ENCODE results near the gene ADI1.
"Not testable (repeated sequence)": the region's sequence is repeated elsewhere in the genome, so short reads cannot be mapped to it uniquely, and the experiment has no call there.

Gene ADI1

GRCh38 chr2:3493615-3494007, 25.7 kb downstream of the ADI1 start:
- no peak for DNase-seq (ENCODE audit: low read depth)

GRCh38 chr2:3492951-3493614, 26.2 kb downstream of the ADI1 start:
- DNase-seq (ENCODE audit: low read depth): peak; percentile 33

- not testable (repeated sequence) for DNase-seq (ENCODE audit: low read depth)
These were observed 26.9 kb downstream of the ADI1 start for GRCh38 chr2:3492475-3492787.

- no peak for DNase-seq (ENCODE audit: low read depth)
These were observed 27.4 kb downstream of the ADI1 start for GRCh38 chr2:3491716-3492474.

- DNase-seq (ENCODE audit: low read depth): no peak
These were observed 28.0 kb downstream of the ADI1 start for GRCh38 chr2:3491306-3491705.

- DNase-seq (ENCODE audit: low read depth): no peak
These were observed 28.9 kb downstream of the ADI1 start for GRCh38 chr2:3490191-3491170.

GRCh38 chr2:3489764-3490115, 29.6 kb downstream of the ADI1 start:
- no peak for DNase-seq (ENCODE audit: low read depth)

- DNase-seq (ENCODE audit: low read depth): no peak
These were observed 30.2 kb downstream of the ADI1 start for GRCh38 chr2:3488855-3489763.

GRCh38 chr2:3488061-3488531, 31.2 kb downstream of the ADI1 start:
- no peak for DNase-seq (ENCODE audit: low read depth)

- DNase-seq (ENCODE audit: low read depth): no peak
These were observed 31.9 kb downstream of the ADI1 start for GRCh38 chr2:3487432-3487831.

GRCh38 chr2:3487028-3487425, 32.3 kb downstream of the ADI1 start:
- DNase-seq (ENCODE audit: low read depth): no peak

GRCh38 chr2:3486047-3487027, 33.0 kb downstream of the ADI1 start:
- no peak for DNase-seq (ENCODE audit: low read depth)

GRCh38 chr2:3485166-3485565, 34.2 kb downstream of the ADI1 start:
- DNase-seq (ENCODE audit: low read depth): no peak

- no peak for DNase-seq (ENCODE audit: low read depth)
These were observed 35.1 kb downstream of the ADI1 start for GRCh38 chr2:3483986-3484960.

- DNase-seq (ENCODE audit: low read depth): no peak
These were observed 35.9 kb downstream of the ADI1 start for GRCh38 chr2:3483227-3483985.

- DNase-seq (ENCODE audit: low read depth): no peak
These were observed 36.9 kb downstream of the ADI1 start for GRCh38 chr2:3482363-3482821.

GRCh38 chr2:3481736-3482362, 37.5 kb downstream of the ADI1 start:
- no peak for DNase-seq (ENCODE audit: low read depth)

GRCh38 chr2:3481011-3481400, 38.3 kb downstream of the ADI1 start:
- no peak for DNase-seq (ENCODE audit: low read depth)

All from ELR (cell line).